NCI-H1930 (cell line): Measurements from ENCODE around the gene TRPM8.
"Not testable (repeated sequence)": the region's sequence is repeated elsewhere in the genome, so short reads cannot be mapped to it uniquely, and the experiment has no call there.

ENCODE experiments used
- DNase-seq, 2 experiments: peaks; one replicate each; lab custom pipeline; 2025; lab: John Stamatoyannopoulos, UW

TRPM8 gene

DNA sequence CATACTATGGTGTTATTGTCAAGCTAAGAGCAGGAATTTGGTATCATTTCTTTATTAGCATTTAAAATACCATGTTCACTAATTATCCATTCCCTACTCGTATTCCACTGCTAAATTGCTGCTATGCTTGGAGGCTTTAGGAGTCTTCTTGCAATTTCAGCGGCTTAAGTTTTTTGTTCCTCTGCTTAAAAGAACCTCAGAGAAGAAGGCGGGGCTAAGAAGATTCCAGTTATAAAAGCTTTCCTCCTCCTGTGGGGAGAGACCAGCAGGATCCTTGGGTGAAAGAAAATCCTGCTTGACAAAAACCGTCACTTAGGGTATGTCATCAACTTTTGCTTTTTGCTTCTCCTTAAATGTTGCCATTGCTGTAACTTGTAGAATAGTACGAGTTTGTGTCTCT is at the start of gene TRPM8:
TRPM8 (plus strand) TSS at position 258 of the 400 bp plus-strand sequence. CDS start 9,165 bp downstream, outside the sequence.
- DNase-seq = no peak

DNA sequence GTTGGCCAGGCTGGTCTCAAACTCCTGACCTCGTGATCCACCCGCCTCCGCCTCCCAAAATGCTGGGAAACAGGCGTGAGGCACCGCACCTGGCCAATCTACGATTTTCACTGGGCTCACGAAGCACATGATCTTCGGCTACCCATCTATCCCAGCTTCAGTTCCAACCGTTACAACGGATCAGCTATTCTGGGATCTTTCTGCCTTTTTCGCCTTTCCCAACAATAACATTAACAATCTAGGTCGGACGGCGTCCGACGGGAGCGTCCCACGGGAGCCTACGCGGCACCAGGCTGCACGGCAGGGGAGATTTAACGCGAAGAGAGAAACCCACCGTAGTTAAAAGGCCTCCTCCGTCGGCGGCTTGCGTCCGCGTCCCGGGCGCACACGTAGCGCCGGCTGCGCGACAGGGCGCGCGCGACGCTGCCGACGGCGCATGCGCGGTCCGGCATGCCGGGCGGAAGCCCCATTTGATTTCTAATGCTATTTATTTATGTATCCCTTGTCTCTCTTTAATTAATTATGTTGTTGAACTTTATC is 49.1 kb upstream of the TRPM8 start, which contains the start of gene MSL3B:
MSL3B (minus strand) TSS at position 394 of the 540 bp plus-strand sequence.
- peak; percentile 31 to 75 for DNase-seq

DNA sequence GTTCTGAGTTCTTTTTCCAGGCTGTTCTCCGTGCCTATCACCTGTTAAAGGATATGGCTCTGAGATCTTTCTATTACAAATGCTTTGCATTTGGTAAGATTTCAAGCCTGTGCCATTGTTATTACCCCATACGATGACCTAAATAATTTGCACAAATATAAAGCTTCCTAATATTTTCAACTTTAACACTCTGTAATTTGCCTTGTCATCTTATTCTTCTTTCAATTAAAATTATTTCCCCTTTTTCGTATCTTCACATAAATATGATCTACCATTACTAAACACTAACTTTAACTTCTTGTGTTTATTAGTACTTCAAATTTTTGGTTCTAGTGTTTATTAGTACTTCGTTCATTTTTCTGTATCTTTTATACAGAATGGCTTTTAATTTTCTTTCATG is 45.7 kb upstream of the TRPM8 start:
- no peak for DNase-seq

DNA sequence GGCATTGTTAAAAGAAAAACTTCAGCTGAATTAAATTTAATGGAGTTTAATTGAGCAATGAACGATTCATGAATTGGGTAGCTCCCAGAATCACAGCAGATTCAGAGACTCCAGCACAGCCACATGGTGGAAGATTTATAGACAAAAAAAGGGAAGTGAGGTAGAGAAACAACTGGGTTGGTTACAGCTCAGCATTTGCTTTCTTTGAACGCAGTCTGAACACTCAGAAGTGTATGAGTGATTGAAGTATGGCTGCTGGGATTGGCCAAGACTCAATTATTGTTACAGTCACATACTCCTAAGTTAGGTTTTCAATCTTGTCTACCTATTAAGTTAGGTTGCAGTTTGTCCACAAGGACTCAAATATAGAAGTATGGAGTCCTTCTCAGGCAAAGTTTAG is 45.0 kb upstream of the TRPM8 start:
- DNase-seq = not testable (repeated sequence)

DNA sequence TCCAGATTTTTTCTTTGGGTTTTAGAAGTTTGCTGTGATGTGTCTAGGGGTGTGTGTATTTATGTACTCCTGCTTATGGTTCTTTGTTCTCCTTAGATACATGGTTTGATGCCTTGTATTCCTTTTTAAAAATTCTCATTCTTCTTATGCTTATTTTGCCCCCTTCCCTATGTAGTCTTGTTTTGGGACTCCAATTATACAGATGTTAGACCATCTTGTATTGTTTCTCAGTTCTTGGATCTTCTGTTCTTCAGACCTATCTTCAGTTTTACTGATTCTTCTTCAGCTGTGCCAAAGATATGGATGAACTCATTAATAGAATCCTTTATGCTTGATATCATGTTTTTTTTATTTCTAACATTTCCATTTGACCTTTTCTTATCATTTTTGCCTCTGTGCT is 34.8 kb upstream of the TRPM8 start:
- DNase-seq = no peak

DNA sequence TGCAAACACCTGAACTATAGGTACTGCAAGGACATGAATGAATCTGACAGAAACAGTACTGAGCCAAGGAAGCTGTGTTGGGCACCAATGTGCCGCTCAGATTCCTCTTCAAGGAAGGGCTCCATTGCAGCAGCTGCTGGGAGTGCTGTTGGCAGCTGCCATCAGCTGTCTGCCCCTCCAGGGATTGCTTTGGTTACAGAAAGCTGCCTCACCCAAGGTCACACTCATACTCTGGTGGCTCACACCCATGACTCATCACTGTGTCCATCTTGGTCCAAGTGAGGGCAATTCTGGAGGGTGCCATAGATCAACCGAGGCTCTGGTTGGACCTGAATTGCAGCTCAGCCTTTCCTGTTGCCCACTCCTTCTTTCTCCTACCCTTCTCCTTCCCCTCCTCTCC is 24.4 kb upstream of the TRPM8 start:
- DNase-seq = no peak

DNA sequence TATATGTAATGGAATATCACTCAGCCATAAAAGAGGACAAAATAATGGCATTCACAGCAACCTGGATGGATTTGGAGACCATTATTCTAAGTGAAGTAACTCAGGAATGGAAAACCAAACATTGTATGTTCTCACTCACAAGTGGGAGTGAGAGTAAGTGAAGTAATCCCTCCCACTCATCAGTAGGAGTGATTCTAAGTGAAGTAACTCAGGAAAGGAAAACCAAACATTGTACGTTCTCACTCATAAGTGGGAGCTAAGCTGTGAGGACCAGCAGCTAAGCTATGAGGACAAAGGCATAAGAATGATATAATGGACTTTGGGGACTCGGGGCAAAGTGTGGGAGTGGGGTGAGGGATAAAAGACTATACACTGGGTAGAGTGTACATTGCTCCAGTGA is 20.9 kb upstream of the TRPM8 start:
- DNase-seq = not testable (repeated sequence)

DNA sequence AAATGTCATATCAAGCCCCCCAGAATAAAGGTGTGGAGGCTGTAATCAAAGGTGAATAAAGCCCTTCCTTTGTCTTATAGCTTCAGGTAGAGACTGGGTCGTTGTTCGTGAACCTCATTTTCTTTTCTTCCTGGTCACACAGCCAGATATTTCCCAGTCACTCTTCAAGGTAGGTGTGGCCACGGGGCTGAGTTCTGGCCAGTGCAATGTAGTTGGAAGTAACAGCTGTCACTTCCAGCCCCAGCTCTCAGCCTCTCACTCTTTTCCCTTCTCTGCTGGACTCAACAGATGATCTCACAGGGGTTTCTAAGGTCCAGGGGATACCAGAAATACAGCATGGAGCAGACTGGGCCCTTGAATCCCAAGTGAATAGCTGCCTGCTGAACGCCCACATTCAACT is 15.8 kb upstream of the TRPM8 start:
- no peak for DNase-seq

DNA sequence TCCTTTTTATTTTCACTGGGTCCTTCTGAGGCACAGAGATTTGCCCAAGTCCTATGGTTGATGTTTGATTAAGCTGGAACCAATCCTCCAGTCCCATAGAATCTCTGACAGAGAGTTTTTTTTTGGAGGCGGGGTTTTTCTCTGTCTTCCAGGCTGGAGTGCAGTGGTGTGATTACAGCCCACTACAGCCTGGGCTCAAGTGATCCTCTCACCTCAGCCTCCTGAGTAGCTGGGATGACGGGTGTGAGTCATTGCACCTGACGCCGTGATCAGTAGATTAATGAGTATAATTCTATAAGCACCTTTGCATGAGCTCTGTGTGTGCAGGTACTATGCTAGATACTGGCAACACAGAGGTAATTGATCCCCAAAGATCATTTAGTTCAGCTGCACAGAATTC is 15.3 kb upstream of the TRPM8 start:
- DNase-seq = no peak

DNA sequence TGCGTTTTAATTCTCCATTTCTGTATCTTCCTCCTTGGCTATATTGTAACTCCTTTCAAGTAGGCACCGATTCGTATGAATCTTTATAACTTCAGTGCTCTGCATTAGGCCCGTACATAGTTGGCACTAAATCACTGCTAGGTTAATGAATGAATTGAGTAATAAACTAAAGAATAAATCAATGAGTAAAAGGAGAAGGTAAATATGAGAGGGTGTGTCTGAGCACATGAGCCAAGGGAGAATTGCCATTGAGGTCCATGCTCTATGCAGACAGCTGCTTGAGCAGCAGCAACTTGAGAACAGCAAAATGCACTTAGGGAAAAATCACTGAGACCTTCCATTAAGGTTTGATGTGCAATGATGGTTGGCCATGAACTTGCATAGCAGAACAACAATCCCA is 11.2 kb upstream of the TRPM8 start:
- DNase-seq = no peak

DNA sequence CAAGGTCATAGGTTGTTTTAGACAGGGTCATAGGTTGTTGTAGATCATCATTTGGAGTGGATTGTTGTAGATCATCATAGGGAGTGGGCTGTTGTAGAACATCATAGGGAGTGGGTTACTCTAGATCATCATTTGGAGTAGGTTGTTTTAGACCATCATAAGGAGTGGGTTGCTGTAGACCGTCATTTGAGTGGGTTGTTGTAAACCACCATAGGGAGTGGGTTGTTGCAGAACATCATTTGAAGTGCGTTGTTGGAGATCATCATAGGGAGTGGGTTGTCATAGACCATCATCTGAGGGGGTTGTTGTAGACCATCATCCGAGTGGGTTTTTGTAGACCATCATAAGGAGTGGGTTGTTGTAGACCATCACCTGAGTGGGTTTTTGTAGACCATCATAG is 9.5 kb upstream of the TRPM8 start:
- DNase-seq = no peak

DNA sequence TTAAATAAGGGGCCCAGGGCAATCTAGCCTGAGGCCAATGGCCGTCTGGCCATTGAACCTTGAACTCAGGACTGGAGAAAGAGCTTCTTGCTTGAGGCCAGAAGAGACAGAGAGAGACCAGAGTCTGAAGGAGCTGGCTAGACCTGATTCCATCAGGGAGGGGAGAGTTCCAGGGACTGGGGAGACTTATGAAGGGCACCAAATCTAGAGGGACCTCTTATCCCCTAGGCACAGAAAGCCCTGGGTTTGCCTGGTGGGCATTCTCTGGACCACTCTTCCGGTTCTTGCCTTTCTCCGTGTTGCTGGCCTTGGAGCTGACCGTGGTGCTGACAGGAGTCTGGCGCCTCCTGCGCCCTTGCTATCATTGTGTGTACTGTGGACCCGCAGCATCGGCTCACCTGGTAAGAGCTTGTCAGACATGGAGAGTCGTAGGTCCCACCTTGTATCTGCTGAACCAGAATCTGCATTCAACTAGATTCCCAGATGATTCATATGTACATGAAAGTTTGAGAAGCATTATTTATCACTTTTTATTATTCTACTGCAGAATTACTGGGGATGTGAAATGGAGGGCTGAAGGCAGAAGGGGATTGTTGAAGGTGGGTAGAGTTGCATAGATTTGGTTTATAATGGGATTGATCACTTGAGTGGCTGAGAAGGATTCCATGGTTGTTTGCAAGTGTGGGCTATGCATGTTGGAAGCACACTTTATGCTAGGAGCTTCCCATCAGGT is 4.3 kb upstream of the TRPM8 start:
- no peak for DNase-seq

DNA sequence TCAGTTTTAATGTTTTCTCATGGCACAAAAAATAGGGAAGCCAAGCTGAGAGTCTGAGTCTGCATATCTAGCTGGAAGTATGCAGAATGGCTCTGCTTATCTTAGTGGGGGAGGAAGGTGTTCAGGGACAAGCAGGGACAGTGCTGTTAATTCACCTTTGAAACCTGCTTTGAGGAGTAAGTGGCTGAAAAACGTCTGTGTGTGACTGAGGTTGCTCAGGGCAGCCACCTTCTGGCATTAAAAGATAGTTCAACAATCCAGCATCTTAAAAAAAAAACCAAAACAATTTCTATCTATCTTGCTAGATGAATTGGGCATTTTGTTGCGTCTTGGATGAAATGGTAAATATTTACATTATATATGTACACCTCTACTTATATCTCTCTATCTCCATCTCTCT is 2.0 kb upstream of the TRPM8 start:
- no peak for DNase-seq

DNA sequence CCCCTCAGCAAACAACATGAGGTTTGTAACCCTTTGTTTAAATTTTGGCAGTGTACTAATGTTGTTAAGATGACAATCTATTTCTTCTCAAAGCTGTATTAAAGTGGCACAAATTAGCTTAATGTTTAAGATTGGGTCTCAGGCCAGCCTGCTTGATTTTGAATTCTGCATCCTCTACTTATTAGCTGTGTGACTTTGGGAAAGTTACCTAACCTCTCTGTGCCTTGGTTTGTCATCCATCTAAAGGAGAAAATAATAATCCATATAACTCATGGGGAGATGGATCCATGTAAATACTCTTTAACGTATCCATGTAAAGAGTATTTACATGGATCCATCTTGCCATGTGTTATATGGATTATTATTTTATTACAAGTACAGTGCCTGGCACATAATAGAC is 2.1 kb downstream of the TRPM8 start:
- DNase-seq = no peak

DNA sequence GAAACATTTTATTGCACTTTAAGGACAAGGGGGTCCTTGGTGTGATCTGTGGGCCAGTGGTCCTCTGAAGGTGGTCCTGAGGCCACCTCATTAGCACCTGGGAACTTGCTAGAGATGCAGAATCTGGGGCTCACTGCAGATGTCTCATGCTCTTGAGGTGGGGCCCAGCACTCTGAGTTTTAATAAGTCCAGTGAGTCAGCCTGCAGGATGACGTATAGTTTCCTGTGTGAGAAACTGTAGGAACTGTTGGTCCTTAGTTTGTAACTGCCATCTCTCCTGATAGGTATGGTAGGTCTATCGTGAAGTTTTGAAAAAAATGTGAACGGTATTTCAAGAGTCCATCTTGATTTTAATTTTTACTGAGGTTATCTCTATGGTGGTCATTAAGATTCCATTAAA is 2.8 kb downstream of the TRPM8 start:
- no peak for DNase-seq

DNA sequence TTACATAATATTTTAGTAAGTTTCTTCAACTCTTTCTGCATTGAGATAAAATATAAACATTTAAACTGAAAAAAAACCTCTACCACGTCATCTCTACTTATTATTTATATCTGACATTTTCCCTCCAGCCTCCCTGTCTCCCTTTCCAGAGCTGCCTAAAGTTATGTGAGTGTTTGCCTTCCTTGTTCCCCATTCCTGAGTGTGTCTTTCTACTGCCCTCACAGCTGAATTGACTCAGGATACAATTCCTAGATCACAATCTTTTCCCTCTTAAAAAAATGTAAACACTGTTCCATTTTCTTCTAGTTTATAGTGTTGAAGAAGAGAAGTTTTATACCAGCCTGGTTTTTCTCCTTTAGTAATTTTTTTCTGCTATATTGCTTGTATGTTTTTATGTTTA is 5.3 kb downstream of the TRPM8 start:
- no peak for DNase-seq

DNA sequence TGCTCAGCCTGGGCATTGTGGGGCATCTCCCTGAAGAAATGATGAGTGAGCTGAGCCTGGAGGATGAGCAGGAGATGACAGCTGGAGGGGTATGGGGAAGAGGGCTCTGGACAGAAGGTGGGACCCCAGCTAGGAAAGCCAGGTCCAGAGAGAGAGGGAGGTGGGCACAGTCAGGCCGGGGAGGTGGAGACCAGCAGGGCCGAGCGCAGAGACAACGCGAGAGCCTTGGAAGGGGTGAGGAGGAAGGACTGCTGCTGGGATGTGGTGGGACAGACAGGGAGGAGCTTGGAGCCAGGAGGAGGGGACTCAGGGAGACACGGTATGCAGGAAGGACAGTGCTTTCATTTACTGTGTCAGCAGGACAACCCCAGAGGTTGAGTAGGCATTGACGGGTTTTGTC is 8.2 kb downstream of the TRPM8 start:
- no peak for DNase-seq

DNA sequence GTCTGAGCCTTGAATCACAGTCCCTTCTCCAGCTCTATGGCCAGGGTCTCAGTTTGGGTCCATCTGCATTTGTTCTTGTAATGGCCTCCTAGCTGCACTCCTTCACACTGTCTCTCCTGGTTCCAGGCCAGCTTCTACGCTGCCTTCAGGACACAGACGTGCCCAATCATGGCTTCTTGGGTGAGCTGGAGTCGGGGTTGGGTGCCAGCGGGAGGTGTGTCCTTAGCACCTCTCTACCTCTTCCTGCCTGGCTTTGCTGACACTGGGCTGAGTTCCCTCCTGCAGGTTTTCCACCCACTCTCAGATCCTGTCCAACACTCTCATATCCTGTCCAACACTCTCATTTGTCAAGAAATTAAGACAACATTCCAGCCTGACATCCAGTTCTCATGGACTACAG is 9.6 kb downstream of the TRPM8 start:
- DNase-seq = no peak

DNA sequence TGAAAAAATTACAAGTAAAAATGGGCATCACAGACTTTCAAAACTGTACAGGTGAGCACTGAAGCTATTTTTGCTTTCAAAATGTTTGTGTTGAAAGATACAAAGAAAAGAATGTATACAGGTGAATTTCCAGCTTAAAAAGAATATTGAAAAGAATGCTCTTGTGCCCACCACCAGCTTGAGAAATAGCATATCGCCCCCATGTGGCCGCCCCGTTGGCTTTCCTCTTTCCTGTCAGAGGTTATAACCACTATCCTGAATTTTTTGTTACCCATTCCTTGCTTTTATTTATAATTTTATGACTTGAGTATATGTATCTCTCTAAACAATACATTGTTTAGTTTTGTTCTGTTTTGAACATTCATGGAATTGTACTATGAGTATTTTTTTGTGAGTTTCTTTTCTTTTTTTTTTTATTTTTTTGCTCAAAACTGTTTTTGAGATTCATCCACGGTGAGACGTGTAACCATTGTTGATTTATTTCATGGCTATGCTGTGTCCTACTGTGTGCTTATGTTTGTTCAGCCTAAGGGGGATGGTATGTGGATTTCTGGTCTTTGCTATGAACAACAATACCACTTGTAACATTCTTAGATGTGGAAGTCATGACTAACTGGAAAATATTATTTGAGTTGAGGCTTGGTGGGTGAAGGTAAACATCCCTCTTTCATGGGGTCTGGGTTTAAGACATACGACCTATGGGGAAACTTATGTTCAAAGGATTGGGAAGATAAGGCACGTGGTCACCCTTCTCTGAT is 11.6 kb downstream of the TRPM8 start:
- DNase-seq = peak in 1 of 2 experiments; percentile 10

DNA sequence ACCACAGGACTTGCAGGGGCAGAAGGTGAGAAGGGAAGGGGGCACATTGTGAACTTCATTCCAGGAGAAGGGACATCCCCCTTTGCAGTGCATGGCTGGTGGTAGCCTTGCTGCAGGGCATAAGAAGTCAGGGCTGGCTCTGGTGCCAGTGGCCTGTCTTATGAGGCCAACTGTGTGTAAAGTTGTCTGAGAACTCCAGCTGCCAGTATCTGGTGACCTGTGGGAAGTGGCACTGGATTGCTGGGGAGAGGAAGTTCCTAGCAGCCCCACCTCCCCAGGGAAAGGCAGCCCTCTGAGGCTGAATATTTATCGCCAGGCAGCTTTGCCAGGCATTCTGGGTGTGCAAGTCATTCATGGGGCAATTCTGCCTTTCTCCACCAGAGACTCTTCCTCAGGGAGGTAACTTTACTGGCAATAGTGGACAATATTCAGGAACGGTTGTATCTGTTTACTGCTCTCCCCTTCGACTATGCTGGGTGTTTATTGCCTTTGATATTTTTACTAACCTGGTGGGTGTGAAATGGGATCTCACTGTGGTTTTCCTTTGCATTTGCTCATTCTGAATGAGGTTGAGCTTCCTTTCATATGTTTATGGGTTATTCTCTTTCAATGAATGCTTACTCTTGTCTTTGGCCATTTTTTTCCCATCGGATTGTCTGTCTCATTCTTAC is 12.3 kb downstream of the TRPM8 start:
- no peak for DNase-seq

DNA sequence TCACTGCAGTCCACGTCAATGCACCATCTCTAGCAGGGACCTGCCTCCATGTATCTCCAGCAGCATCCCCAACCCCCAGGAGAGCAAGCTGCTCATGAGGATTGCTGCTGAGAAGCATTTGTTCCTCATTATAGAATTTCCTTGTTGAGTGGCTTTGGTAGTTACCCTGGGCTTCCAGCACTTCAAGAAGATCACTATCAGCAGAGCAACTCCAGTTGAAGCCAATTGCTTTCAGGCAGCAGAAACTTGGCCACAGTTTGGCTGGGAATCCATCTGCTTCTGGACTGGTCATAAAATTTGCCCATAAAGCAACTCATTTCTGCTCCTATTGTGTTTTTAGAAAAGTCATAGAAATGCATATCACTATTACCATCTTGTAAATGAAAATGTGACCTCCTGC is 17.4 kb downstream of the TRPM8 start:
- no peak for DNase-seq

DNA sequence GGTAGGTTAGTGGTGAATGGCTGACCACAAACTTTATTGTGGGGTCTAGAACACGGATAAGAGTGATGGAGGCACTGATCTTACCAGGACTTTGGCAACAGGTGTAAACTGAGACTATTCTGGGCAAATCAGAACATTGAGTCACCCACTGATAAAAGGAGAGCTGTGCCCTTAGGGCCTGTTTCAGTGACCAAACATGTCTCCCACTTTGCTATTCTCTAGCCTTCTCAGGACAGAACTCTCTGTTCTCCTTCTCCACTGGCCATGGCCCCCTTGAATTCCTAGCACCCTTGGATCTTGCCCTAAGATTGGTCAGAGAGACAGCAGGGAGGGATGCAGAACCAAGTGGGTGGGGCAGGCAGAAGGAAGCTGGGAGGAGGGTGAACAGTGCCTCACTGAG is 18.3 kb downstream of the TRPM8 start:
- DNase-seq = no peak

DNA sequence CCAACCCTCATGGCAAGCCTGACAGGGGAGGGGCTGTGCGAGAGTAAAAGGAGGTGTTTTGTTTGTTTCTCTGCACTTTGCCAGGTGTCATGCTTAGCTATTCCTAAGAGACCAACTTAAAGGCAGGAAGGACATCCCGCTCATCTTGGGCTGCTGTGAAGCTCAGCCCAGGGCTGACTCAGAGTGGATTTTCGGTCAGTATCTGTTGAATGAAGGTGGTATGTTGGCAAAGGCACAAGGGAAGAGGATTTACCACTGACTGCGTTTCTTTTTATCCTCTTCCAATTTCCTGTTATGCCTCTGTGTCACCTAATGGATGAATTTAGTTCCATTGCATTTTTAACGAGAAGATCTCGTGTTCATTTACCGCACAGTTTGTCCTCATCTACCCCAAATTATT is 18.9 kb downstream of the TRPM8 start:
- DNase-seq = no peak
